H1 (cell line): Measurements from ENCODE around the gene CUL2. TPM values are rescaled to one million over a fixed set of nuclear protein-coding genes. Genes with fewer than 3 reads are reported as not detected.

Experiments
- CBX8 ChIP-seq: fragments of 300-800, 300-1000 bp; sonication (generic); IDR thresholded peaks from 2 replicates; pipeline ENCODE4 v1.7.1; 2016; ENCODE audit warnings: low read depth, low read length, borderline replicate concordance
- CEBPB ChIP-seq: IDR thresholded peaks from 2 replicates; pipeline ENCODE4 v1.6.1; 2012; ENCODE audit warnings: low read depth, low read length
- CTBP2 ChIP-seq: IDR thresholded peaks from 2 replicates; pipeline ENCODE4 v1.7.0; 2011; ENCODE audit warnings: borderline replicate concordance, mild to moderate bottlenecking, moderate library complexity, mixed read lengths, low read length; ENCODE audit not compliant: insufficient read depth, insufficient read length
- GTF2F1 ChIP-seq: IDR thresholded peaks from 2 replicates; pipeline ENCODE4 v1.6.1; 2012; ENCODE audit warnings: low read depth, low read length, improper control_type of control experiment, borderline replicate concordance
- HDAC2 ChIP-seq, 2 experiments: fragments of 300-600 bp in 1 of 2; sonication (generic) in 1 of 2; IDR thresholded peaks; 2 replicates each; pipeline ENCODE4 v1.6.1; 2011 to 2012; ENCODE audit warnings: low read depth in 2 of 2, low read length in 2 of 2, mild to moderate bottlenecking in 2 of 2, moderate library complexity in 2 of 2, borderline replicate concordance in 1 of 2, inconsistent platforms in 1 of 2
- SIN3A ChIP-seq, 2 experiments: IDR thresholded peaks in 1 of 2; conservative IDR thresholded peaks in 1 of 2; 2 replicates each; pipeline ENCODE4 v1.6.1; 2011 to 2012; ENCODE audit warnings: low read length in 2 of 2, improper control_type of control experiment in 1 of 2, low read depth in 1 of 2, mild to moderate bottlenecking in 1 of 2
- TAF7 ChIP-seq: optimal IDR thresholded peaks from 2 replicates; pipeline ENCODE3; 2011; ENCODE audit warnings: low read depth, mild to moderate bottlenecking, inconsistent platforms, low read length, moderate library complexity, borderline replicate concordance
- ZNF274 ChIP-seq: IDR thresholded peaks from 2 replicates; pipeline ENCODE4 v1.7.0; 2012; ENCODE audit warnings: low read length, borderline replicate concordance; ENCODE audit errors: extremely low read depth
- polyA plus RNA-seq, 7 experiments: library from polyadenylated mRNA; depleted of rRNA in 3 of 7; stranded (reverse) in 5 of 7; unstranded in 2 of 7; fragments of >200 nt in 5 of 7; fragments of 200-250 nt in 2 of 7; gene quantifications; 1 replicate in 5 of 7; 2 replicates in 1 of 7; 4 replicates in 1 of 7; pipeline versions ENCODE4 v1.2.1 to v1.2.3, GENCODE V29; 2011 to 2013; ENCODE audit warnings: missing spikeins in 2 of 7, mixed read lengths in 2 of 7
- total RNA-seq: library from RNA; stranded (reverse); fragmentation: NEBNext Ultra II Directional; extraction: Animal tissue kit (Norgen Biotek cat#: 25700); gene quantifications from 2 replicates; pipeline ENCODE4 v1.2.1, GENCODE V29; 2021
- TF ChIP-seq, protein P1 (sequence below): fragments of 300-600 bp; sonication (generic); IDR thresholded peaks from 2 replicates; pipeline ENCODE4 v1.7.1; 2012; ENCODE audit warnings: low read length, moderate library complexity, mild to moderate bottlenecking, inconsistent platforms; ENCODE audit not compliant: insufficient replicate concordance

CUL2 gene
- total and polyA plus RNA-seq, 2 of the 8 experiments (the other 6 are each of a cell fraction or from before 2014, with no cell fraction given), result 10.2 to 43.1 TPM

GRCh38 chr10:35003906-35004305 is 86.2 kb downstream of the CUL2 start (continued):
- TF ChIP-seq, protein P1, sequence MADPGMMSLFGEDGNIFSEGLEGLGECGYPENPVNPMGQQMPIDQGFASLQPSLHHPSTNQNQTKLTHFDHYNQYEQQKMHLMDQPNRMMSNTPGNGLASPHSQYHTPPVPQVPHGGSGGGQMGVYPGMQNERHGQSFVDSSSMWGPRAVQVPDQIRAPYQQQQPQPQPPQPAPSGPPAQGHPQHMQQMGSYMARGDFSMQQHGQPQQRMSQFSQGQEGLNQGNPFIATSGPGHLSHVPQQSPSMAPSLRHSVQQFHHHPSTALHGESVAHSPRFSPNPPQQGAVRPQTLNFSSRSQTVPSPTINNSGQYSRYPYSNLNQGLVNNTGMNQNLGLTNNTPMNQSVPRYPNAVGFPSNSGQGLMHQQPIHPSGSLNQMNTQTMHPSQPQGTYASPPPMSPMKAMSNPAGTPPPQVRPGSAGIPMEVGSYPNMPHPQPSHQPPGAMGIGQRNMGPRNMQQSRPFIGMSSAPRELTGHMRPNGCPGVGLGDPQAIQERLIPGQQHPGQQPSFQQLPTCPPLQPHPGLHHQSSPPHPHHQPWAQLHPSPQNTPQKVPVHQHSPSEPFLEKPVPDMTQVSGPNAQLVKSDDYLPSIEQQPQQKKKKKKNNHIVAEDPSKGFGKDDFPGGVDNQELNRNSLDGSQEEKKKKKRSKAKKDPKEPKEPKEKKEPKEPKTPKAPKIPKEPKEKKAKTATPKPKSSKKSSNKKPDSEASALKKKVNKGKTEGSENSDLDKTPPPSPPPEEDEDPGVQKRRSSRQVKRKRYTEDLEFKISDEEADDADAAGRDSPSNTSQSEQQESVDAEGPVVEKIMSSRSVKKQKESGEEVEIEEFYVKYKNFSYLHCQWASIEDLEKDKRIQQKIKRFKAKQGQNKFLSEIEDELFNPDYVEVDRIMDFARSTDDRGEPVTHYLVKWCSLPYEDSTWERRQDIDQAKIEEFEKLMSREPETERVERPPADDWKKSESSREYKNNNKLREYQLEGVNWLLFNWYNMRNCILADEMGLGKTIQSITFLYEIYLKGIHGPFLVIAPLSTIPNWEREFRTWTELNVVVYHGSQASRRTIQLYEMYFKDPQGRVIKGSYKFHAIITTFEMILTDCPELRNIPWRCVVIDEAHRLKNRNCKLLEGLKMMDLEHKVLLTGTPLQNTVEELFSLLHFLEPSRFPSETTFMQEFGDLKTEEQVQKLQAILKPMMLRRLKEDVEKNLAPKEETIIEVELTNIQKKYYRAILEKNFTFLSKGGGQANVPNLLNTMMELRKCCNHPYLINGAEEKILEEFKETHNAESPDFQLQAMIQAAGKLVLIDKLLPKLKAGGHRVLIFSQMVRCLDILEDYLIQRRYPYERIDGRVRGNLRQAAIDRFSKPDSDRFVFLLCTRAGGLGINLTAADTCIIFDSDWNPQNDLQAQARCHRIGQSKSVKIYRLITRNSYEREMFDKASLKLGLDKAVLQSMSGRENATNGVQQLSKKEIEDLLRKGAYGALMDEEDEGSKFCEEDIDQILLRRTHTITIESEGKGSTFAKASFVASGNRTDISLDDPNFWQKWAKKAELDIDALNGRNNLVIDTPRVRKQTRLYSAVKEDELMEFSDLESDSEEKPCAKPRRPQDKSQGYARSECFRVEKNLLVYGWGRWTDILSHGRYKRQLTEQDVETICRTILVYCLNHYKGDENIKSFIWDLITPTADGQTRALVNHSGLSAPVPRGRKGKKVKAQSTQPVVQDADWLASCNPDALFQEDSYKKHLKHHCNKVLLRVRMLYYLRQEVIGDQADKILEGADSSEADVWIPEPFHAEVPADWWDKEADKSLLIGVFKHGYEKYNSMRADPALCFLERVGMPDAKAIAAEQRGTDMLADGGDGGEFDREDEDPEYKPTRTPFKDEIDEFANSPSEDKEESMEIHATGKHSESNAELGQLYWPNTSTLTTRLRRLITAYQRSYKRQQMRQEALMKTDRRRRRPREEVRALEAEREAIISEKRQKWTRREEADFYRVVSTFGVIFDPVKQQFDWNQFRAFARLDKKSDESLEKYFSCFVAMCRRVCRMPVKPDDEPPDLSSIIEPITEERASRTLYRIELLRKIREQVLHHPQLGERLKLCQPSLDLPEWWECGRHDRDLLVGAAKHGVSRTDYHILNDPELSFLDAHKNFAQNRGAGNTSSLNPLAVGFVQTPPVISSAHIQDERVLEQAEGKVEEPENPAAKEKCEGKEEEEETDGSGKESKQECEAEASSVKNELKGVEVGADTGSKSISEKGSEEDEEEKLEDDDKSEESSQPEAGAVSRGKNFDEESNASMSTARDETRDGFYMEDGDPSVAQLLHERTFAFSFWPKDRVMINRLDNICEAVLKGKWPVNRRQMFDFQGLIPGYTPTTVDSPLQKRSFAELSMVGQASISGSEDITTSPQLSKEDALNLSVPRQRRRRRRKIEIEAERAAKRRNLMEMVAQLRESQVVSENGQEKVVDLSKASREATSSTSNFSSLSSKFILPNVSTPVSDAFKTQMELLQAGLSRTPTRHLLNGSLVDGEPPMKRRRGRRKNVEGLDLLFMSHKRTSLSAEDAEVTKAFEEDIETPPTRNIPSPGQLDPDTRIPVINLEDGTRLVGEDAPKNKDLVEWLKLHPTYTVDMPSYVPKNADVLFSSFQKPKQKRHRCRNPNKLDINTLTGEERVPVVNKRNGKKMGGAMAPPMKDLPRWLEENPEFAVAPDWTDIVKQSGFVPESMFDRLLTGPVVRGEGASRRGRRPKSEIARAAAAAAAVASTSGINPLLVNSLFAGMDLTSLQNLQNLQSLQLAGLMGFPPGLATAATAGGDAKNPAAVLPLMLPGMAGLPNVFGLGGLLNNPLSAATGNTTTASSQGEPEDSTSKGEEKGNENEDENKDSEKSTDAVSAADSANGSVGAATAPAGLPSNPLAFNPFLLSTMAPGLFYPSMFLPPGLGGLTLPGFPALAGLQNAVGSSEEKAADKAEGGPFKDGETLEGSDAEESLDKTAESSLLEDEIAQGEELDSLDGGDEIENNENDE, result no peak
- TF ChIP-seq CBX8, result no peak
- no peak for TF ChIP-seq SIN3A (conservative IDR thresholded peaks at IDR 0.05 in 1 of 2, IDR thresholded peaks at IDR 0.05 in 1 of 2; ENCODE audit: low read depth in 1 of 2, low read length in 2 of 2)
- no peak for TF ChIP-seq CTBP2
- no peak for TF ChIP-seq TAF7
- TF ChIP-seq HDAC2 (IDR thresholded peaks at IDR 0.05; ENCODE audit: borderline replicate concordance in 1 of 2, low read depth in 2 of 2, low read length in 2 of 2), result no peak
- TF ChIP-seq CEBPB, result no peak
- TF ChIP-seq ZNF274, result no peak
- TF ChIP-seq GTF2F1, result no peak
